ENCODE results near the gene ATAT1. TPM values are rescaled to one million over a fixed set of nuclear protein-coding genes. Genes with fewer than 3 reads are reported as not detected.

ATAT1 gene
- total and polyA plus RNA-seq, 9 of the 15 experiments (the other 6 are each of a cell fraction or from before 2014, with no cell fraction given) = 0.65 to 5.8 (median 1.6) TPM

DNA sequence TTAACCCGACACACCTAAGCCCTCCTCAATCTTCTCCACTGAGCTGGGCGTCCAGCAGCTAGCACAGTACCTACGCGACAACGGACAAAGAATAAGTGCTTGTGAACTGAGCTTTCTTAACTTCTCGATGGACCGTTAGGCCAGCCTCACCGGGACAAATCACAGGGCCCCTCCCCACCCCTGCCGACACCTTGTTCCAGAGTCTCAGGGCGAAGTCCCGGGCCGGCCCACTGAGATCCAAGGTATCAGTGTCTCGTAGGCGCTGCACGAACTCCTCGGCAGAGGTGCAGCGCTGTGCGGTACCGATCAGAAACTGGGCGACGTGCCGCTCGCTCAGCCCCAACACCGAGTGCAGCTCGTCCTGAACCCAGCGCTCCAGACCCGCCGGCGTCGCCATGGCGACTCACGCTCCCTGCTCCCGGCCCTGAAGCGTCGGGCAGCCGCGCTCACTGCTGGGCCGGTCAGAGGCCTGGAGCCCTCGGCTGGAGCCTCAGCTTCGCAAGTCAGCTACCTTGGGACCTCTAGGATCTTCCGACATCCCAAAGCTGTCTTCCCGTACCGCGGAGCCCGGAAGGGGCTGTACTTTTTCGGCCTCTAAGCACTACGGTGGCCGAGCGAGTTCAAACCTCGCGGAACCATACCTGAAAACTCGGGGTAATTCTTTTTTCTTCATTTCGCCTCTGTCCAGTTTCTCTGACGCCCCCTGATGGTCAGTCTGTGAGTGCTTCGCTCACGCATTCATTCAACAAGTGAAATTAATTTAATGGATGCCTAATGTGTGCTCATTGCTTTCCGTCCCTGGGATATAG lies 46.0 kb downstream of the ATAT1 start, which contains the start of gene DHX16 (continued):
- TF ChIP-seq KLF16 (IDR thresholded peaks at IDR 0.05) (peak; percentile 88), FOXJ3 (CRISPR knock-in tag; IDR thresholded peaks at IDR 0.05) (no peak), CEBPG (CRISPR knock-in tag; IDR thresholded peaks at IDR 0.05) (peak; percentile 43; the same call in 1 of the 2 replicates), CEBPG (tag; conservative IDR thresholded peaks at IDR 0.05 in 1 of 2, IDR thresholded peaks at IDR 0.05 in 1 of 2) (no peak), CXXC5 (CRISPR knock-in tag; IDR thresholded peaks at IDR 0.05) (peak; percentile 77), CSDE1 (IDR thresholded peaks at IDR 0.05) (peak in 1 of 2 experiments; percentile 71; a peak in 1 of 4 replicates), CBX8 (IDR thresholded peaks at IDR 0.05; ENCODE audit: borderline replicate concordance, extremely low read depth, low read depth, low read length, poor library complexity, severe bottlenecking) (no peak), POU5F1 (IDR thresholded peaks at IDR 0.05; ENCODE audit: borderline replicate concordance, low read depth, low read length, partially characterized antibody) (peak; percentile 98), CBX3 (IDR thresholded peaks at IDR 0.05; ENCODE audit: borderline replicate concordance in 1 of 2, low read length in 2 of 2) (peak in 1 of 2 experiments; percentile 92; a peak in 2 of 3 replicates), POLR2G (IDR thresholded peaks at IDR 0.05; ENCODE audit: low read depth, low read length) (peak; percentile 80), POLR2AphosphoS5 (IDR thresholded peaks at IDR 0.05; ENCODE audit: control insufficient read depth, insufficient read depth, low read depth, low read length) (peak; percentile 65; the same call in 1 of the 2 replicates), ZNF197 (CRISPR knock-in tag; IDR thresholded peaks at IDR 0.05; ENCODE audit: low read depth) (no peak), NR3C1 (CRISPR knock-in tag; IDR thresholded peaks at IDR 0.05) (no peak), SP1 (CRISPR knock-in tag; IDR thresholded peaks at IDR 0.05) (peak; percentile 90), ZNF668 (CRISPR knock-in tag; IDR thresholded peaks at IDR 0.05) (no peak), HDAC8 (tag; IDR thresholded peaks at IDR 0.05) (0 out of 2 replicates have a peak, but pooled peaks have one; percentile 45)
- TF ChIP-seq, protein P1, sequence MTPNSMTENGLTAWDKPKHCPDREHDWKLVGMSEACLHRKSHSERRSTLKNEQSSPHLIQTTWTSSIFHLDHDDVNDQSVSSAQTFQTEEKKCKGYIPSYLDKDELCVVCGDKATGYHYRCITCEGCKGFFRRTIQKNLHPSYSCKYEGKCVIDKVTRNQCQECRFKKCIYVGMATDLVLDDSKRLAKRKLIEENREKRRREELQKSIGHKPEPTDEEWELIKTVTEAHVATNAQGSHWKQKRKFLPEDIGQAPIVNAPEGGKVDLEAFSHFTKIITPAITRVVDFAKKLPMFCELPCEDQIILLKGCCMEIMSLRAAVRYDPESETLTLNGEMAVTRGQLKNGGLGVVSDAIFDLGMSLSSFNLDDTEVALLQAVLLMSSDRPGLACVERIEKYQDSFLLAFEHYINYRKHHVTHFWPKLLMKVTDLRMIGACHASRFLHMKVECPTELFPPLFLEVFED (CRISPR knock-in tag; conservative IDR thresholded peaks at IDR 0.05) = peak; percentile 78; the same call in 1 of the 2 replicates
- TF ChIP-seq, protein P2, sequence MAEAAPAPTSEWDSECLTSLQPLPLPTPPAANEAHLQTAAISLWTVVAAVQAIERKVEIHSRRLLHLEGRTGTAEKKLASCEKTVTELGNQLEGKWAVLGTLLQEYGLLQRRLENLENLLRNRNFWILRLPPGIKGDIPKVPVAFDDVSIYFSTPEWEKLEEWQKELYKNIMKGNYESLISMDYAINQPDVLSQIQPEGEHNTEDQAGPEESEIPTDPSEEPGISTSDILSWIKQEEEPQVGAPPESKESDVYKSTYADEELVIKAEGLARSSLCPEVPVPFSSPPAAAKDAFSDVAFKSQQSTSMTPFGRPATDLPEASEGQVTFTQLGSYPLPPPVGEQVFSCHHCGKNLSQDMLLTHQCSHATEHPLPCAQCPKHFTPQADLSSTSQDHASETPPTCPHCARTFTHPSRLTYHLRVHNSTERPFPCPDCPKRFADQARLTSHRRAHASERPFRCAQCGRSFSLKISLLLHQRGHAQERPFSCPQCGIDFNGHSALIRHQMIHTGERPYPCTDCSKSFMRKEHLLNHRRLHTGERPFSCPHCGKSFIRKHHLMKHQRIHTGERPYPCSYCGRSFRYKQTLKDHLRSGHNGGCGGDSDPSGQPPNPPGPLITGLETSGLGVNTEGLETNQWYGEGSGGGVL (CRISPR knock-in tag; IDR thresholded peaks at IDR 0.05) = no peak
- TF ChIP-seq, protein P3, sequence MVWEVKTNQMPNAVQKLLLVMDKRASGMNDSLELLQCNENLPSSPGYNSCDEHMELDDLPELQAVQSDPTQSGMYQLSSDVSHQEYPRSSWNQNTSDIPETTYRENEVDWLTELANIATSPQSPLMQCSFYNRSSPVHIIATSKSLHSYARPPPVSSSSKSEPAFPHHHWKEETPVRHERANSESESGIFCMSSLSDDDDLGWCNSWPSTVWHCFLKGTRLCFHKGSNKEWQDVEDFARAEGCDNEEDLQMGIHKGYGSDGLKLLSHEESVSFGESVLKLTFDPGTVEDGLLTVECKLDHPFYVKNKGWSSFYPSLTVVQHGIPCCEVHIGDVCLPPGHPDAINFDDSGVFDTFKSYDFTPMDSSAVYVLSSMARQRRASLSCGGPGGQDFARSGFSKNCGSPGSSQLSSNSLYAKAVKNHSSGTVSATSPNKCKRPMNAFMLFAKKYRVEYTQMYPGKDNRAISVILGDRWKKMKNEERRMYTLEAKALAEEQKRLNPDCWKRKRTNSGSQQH (CRISPR knock-in tag; IDR thresholded peaks at IDR 0.05) = no peak
- TF ChIP-seq, protein P4, sequence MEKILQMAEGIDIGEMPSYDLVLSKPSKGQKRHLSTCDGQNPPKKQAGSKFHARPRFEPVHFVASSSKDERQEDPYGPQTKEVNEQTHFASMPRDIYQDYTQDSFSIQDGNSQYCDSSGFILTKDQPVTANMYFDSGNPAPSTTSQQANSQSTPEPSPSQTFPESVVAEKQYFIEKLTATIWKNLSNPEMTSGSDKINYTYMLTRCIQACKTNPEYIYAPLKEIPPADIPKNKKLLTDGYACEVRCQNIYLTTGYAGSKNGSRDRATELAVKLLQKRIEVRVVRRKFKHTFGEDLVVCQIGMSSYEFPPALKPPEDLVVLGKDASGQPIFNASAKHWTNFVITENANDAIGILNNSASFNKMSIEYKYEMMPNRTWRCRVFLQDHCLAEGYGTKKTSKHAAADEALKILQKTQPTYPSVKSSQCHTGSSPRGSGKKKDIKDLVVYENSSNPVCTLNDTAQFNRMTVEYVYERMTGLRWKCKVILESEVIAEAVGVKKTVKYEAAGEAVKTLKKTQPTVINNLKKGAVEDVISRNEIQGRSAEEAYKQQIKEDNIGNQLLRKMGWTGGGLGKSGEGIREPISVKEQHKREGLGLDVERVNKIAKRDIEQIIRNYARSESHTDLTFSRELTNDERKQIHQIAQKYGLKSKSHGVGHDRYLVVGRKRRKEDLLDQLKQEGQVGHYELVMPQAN (IDR thresholded peaks at IDR 0.05; ENCODE audit: borderline replicate concordance) = peak; percentile 94; the same call in 1 of the 2 replicates

Measured in K562 (cell line).